HG02678 (cell line): Measurements from ENCODE around the gene SDK1.
"Not testable (repeated sequence)": the region's sequence is repeated elsewhere in the genome, so short reads cannot be mapped to it uniquely, and the experiment has no call there.

Source experiments
- ATAC-seq: cut with Tn5 transposase; IDR thresholded peaks from one replicate; pipeline ENCODE4 v1.9.1; 2021; ENCODE audit warnings: mild to moderate bottlenecking, moderate library complexity; ENCODE audit not compliant: unreplicated experiment

The SDK1 gene

GRCh38 chr7:4245135-4245865 is 944.2 kb downstream of the SDK1 start:
- no peak for ATAC-seq

GRCh38 chr7:4245866-4246470 is 944.9 kb downstream of the SDK1 start:
- no peak for ATAC-seq

- no peak for ATAC-seq
These were observed 945.5 kb downstream of the SDK1 start for GRCh38 chr7:4246536-4246935.

- ATAC-seq = no peak
These were observed 946.2 kb downstream of the SDK1 start for GRCh38 chr7:4247106-4247876.

GRCh38 chr7:4248295-4248694 is 947.2 kb downstream of the SDK1 start:
- ATAC-seq = no peak

GRCh38 chr7:4249241-4249640 is 948.2 kb downstream of the SDK1 start:
- ATAC-seq = no peak

GRCh38 chr7:4255336-4255735 is 954.3 kb downstream of the SDK1 start:
- no peak for ATAC-seq

- ATAC-seq = no peak
These were observed 955.2 kb downstream of the SDK1 start for GRCh38 chr7:4256286-4256685.

GRCh38 chr7:4257146-4258111 is 956.4 kb downstream of the SDK1 start:
- ATAC-seq = no peak

GRCh38 chr7:4260116-4260515 is 959.1 kb downstream of the SDK1 start:
- ATAC-seq = not testable (repeated sequence)

GRCh38 chr7:4260867-4261600 is 960.0 kb downstream of the SDK1 start:
- ATAC-seq = no peak

GRCh38 chr7:4261601-4261960 is 960.5 kb downstream of the SDK1 start:
- no peak for ATAC-seq

GRCh38 chr7:4264206-4264605 is 963.2 kb downstream of the SDK1 start:
- ATAC-seq = not testable (repeated sequence)

- no peak for ATAC-seq
These were observed 964.0 kb downstream of the SDK1 start for GRCh38 chr7:4265066-4265465.

- ATAC-seq = no peak
These were observed 964.6 kb downstream of the SDK1 start for GRCh38 chr7:4265676-4266075.

GRCh38 chr7:4266270-4267040 is 965.4 kb downstream of the SDK1 start:
- no peak for ATAC-seq

GRCh38 chr7:4267341-4268039 is 966.4 kb downstream of the SDK1 start:
- ATAC-seq = no peak

- ATAC-seq = no peak
These were observed 967.3 kb downstream of the SDK1 start for GRCh38 chr7:4268040-4268965.
